ENCODE results near the gene SPOCK3.

DNA sequence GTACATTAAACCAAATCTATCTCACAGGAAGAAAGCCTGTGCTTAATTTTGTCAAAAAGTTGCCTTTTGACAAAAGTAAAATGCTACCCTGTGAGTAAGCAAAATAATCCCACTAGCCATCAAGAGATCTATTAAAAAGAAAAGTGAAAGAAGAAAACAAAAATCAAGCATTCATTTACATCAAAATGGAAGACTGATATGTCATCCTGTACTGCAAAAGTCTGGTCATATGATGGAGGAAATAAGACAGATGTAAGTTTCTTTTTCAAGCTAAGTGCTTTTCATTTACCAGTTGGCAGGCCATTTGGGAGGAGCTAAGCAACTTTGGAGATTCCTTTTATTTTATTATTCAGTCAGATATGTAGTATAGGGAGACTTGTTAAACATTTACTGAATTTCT lies 387.4 kb downstream of the SPOCK3 start:
- TF ChIP-seq, protein P1, sequence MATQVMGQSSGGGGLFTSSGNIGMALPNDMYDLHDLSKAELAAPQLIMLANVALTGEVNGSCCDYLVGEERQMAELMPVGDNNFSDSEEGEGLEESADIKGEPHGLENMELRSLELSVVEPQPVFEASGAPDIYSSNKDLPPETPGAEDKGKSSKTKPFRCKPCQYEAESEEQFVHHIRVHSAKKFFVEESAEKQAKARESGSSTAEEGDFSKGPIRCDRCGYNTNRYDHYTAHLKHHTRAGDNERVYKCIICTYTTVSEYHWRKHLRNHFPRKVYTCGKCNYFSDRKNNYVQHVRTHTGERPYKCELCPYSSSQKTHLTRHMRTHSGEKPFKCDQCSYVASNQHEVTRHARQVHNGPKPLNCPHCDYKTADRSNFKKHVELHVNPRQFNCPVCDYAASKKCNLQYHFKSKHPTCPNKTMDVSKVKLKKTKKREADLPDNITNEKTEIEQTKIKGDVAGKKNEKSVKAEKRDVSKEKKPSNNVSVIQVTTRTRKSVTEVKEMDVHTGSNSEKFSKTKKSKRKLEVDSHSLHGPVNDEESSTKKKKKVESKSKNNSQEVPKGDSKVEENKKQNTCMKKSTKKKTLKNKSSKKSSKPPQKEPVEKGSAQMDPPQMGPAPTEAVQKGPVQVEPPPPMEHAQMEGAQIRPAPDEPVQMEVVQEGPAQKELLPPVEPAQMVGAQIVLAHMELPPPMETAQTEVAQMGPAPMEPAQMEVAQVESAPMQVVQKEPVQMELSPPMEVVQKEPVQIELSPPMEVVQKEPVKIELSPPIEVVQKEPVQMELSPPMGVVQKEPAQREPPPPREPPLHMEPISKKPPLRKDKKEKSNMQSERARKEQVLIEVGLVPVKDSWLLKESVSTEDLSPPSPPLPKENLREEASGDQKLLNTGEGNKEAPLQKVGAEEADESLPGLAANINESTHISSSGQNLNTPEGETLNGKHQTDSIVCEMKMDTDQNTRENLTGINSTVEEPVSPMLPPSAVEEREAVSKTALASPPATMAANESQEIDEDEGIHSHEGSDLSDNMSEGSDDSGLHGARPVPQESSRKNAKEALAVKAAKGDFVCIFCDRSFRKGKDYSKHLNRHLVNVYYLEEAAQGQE (IDR thresholded peaks at IDR 0.05; ENCODE audit: unreplicated experiment), result no peak
- TF ChIP-seq POLR2AphosphoS5 (IDR thresholded peaks at IDR 0.05; ENCODE audit: low read depth) (no peak), EZH2 (IDR thresholded peaks at IDR 0.05; ENCODE audit: low read depth, unreplicated experiment) (no peak)
- TF ChIP-seq, protein P2, sequence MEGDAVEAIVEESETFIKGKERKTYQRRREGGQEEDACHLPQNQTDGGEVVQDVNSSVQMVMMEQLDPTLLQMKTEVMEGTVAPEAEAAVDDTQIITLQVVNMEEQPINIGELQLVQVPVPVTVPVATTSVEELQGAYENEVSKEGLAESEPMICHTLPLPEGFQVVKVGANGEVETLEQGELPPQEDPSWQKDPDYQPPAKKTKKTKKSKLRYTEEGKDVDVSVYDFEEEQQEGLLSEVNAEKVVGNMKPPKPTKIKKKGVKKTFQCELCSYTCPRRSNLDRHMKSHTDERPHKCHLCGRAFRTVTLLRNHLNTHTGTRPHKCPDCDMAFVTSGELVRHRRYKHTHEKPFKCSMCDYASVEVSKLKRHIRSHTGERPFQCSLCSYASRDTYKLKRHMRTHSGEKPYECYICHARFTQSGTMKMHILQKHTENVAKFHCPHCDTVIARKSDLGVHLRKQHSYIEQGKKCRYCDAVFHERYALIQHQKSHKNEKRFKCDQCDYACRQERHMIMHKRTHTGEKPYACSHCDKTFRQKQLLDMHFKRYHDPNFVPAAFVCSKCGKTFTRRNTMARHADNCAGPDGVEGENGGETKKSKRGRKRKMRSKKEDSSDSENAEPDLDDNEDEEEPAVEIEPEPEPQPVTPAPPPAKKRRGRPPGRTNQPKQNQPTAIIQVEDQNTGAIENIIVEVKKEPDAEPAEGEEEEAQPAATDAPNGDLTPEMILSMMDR (conservative IDR thresholded peaks at IDR 0.05; ENCODE audit: low read depth in 2 of 2), result no peak

Data from GM23338 (cell line).